OCI-LY7 (cell line): ENCODE data around the gene PIEZO2. TPM values are rescaled to one million over a fixed set of nuclear protein-coding genes. Genes with fewer than 3 reads are reported as not detected.

Experiments used
- BruUV-seq: library from RNA; stranded (reverse); fragments of 400-500 nt; replicated peaks from 2 replicates; lab custom pipeline; 2021; lab: Mats Ljungman, UMichigan
- CTCF ChIA-PET: fragments of 300-600 bp; sonication (Branson Sonifier 250); formaldehyde crosslinking; loops from one replicate; lab custom pipeline; 2022; ENCODE audit warnings: antibody characterized with exemption; ENCODE audit not compliant: unreplicated experiment; lab: Charles Lee
- POLR2A ChIA-PET: fragments of 300-600 bp; sonication (Branson Sonifier 250); formaldehyde crosslinking; loops from one replicate; lab custom pipeline; 2022; ENCODE audit warnings: antibody characterized with exemption; lab: Charles Lee
- DNase-seq: peaks from one replicate; pipeline ENCODE4 v3.0.0-alpha.2; 2015; ENCODE audit warnings: low spot score
- H2AFZ ChIP-seq: fragments of 200-600 bp; sonication (generic), shearing (Covaris generic); 2 replicates; pipeline ENCODE4 v1.6.1; 2014; ENCODE audit warnings: mild to moderate bottlenecking, antibody characterized with exemption, low read length, moderate library complexity
- H3K27ac ChIP-seq: fragments of 200-600 bp; sonication (generic); 2 replicates; pipeline ENCODE4 v1.5.1; 2014; ENCODE audit warnings: mixed run types, low read depth, mild to moderate bottlenecking, moderate library complexity, low read length, inconsistent platforms; ENCODE audit not compliant: poor library complexity, severe bottlenecking
- H3K36me3 ChIP-seq: fragments of 200-600 bp; sonication (generic); 2 replicates; pipeline ENCODE4 v1.6.1; 2014; ENCODE audit warnings: mild to moderate bottlenecking, antibody characterized with exemption, low read length, moderate library complexity, mixed read lengths; ENCODE audit not compliant: insufficient read depth
- H3K4me1 ChIP-seq: fragments of 200-600 bp; sonication (generic); 2 replicates; pipeline ENCODE4 v1.5.1; 2014; ENCODE audit warnings: mild to moderate bottlenecking, low read length; ENCODE audit not compliant: insufficient read depth, poor library complexity, severe bottlenecking
- H3K4me2 ChIP-seq: fragments of 200-600 bp; sonication (generic); 2 replicates; pipeline ENCODE4 v1.6.1; 2014; ENCODE audit warnings: mild to moderate bottlenecking, low read length
- H3K4me3 ChIP-seq: fragments of 200-600 bp; sonication (generic); 2 replicates; pipeline ENCODE4 v1.5.1; 2014; ENCODE audit warnings: mild to moderate bottlenecking, low read depth, low read length; ENCODE audit not compliant: poor library complexity, severe bottlenecking
- H3K79me2 ChIP-seq: fragments of 200-600 bp; sonication (generic); 2 replicates; pipeline ENCODE4 v1.6.1; 2016; ENCODE audit warnings: low read depth, mild to moderate bottlenecking, low read length, moderate library complexity, mixed read lengths; ENCODE audit not compliant: insufficient read depth
- H3K9me2 ChIP-seq: fragments of 200-600 bp; sonication (generic); 2 replicates; pipeline ENCODE4 v1.6.1; 2016; ENCODE audit warnings: mild to moderate bottlenecking, low read length, mixed read lengths; ENCODE audit not compliant: insufficient read depth
- H3K9me3 ChIP-seq: fragments of 200-600 bp; sonication (generic); 2 replicates; pipeline ENCODE4 v1.6.1; 2014; ENCODE audit warnings: mild to moderate bottlenecking, mixed run types, low read length, mixed read lengths
- H4K20me1 ChIP-seq: fragments of 200-600 bp; sonication (generic); 2 replicates; pipeline ENCODE4 v1.6.1; 2014; ENCODE audit warnings: mild to moderate bottlenecking, antibody characterized with exemption, low read length, moderate library complexity, mixed read lengths; ENCODE audit not compliant: insufficient read depth
- CTCF ChIP-seq: fragments of 200-600 bp; sonication (generic); conservative IDR thresholded peaks from 2 replicates; pipeline ENCODE4 v1.5.1; 2014; ENCODE audit warnings: mild to moderate bottlenecking, antibody characterized with exemption, low read length, moderate library complexity, mixed read lengths
- EZH2phosphoT487 ChIP-seq: fragments of 200-600 bp; sonication (generic); IDR thresholded peaks from 2 replicates; pipeline ENCODE4 v1.6.1; 2018; ENCODE audit warnings: low read depth, borderline replicate concordance, mild to moderate bottlenecking, mixed run types, antibody characterized with exemption, low read length, moderate library complexity, mixed read lengths
- intact Hi-C: fragments of 100-400 bp; cut with micrococcal nuclease; formaldehyde crosslinking; loops from one replicate; pipeline ENCODE4 v1.10.0; 2022; ENCODE audit not compliant: unreplicated experiment
- total RNA-seq, 2 experiments: library from RNA; depleted of rRNA in 1 of 2; stranded (reverse); fragments of >200 nt in 1 of 2; shearing (Covaris generic) in 1 of 2; gene quantifications; 2 replicates each; pipeline ENCODE4 v1.2.3, GENCODE V29; 2014 to 2022

The PIEZO2 gene
- total RNA-seq, 2 experiments from 2014 or later: 0.95 to 3.3 TPM

DNA sequence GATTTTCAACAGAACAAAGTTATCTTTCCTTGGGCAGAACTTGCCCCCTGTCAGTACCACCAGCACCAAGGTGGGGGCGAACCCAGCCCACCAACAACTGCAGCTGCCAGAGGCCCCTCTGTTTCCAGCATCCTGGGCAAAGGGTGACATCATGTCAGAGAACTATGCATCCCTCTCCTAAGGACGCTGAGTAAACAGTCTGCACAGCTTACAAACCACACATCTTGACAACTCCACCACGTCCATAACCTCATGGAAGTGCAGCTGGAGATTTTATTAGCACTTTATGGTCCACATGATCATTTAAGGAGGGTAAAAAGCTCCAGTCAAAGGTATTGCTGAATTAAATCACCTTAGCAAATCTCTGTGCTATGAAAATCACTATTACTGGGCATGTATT, 40.4 kb downstream of the PIEZO2 start:
- no peak for DNase-seq
- intact Hi-C loops: no loop called here
- no peak overlapping the region for H3K4me3 ChIP-seq
- CTCF ChIA-PET: no interaction called here
- no peaks in the 10 kb centered on the region for H3K36me3 ChIP-seq
- no peak overlapping the region for H2AFZ ChIP-seq
- POLR2A ChIA-PET: interaction anchor here (0.6 to 0.9 kb wide), 3 partner anchors 29 to 45 kb away, joined by 3 to 4 read pairs (median 3); no protein-coding TSS in a partner anchor
- TF ChIP-seq CTCF: no peak
- TF ChIP-seq EZH2phosphoT487: no peak
- H3K79me2 ChIP-seq: no peaks in the 10 kb centered on the region
- no TSS peak for BruUV-seq
- H3K4me2 ChIP-seq: no peak overlapping the region
- no peaks in the 10 kb centered on the region for H3K9me2 ChIP-seq
- H3K27ac ChIP-seq: no peak overlapping the region
- H3K9me3 ChIP-seq: no peaks in the 10 kb centered on the region
- H4K20me1 ChIP-seq: no peaks in the 10 kb centered on the region
- H3K4me1 ChIP-seq: no peaks in the 10 kb centered on the region

GRCh38 chr18:11106894-11107293, 42.5 kb downstream of the PIEZO2 start:
- Histone ChIP-seq H3K9me3 (no peaks in the 10 kb centered on the region), H3K36me3 (no peaks in the 10 kb centered on the region), H3K4me1 (no peaks in the 10 kb centered on the region), H4K20me1 (no peaks in the 10 kb centered on the region), H3K4me2 (no peak overlapping the region), H2AFZ (no peak overlapping the region), H3K9me2 (no peaks in the 10 kb centered on the region), H3K27ac (no peak overlapping the region), H3K4me3 (no peak overlapping the region), H3K79me2 (no peaks in the 10 kb centered on the region)
- no TSS peak for BruUV-seq
- intact Hi-C loops: no loop called here
- no peak for DNase-seq
- ChIA-PET POLR2A (interaction anchor here (0.6 to 1.2 kb wide), 5 partner anchors 14 to 1809 kb away, joined by 3 to 7 read pairs (median 4); no protein-coding TSS in a partner anchor), CTCF (no interaction called here)
- TF ChIP-seq EZH2phosphoT487: no peak

DNA sequence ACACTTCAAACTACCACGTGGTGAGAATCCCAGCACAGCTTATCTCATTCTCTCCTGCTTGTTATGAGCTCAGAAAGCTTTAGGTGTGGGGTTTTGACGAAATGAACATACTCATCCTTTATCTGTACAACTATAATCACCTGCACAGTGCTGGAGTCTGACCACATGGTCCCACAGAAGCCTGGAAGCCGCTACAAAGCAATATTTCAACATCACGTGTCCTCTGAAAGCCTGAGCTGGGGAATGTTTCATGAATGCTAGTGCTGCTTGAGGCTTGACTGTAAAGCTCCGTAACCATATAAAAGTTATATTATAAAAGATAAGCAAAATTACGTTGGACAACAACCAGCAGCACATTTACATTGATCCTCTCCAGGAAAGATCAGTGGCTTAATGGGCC, 43.9 kb downstream of the PIEZO2 start:
- Histone ChIP-seq H2AFZ (no peak overlapping the region), H3K36me3 (no peaks in the 10 kb centered on the region), H3K4me3 (no peak overlapping the region), H3K4me1 (no peaks in the 10 kb centered on the region), H3K9me2 (no peaks in the 10 kb centered on the region), H3K9me3 (no peaks in the 10 kb centered on the region), H3K79me2 (no peaks in the 10 kb centered on the region), H3K27ac (no peak overlapping the region), H3K4me2 (no peak overlapping the region), H4K20me1 (no peaks in the 10 kb centered on the region)
- TF ChIP-seq CTCF (no peak), EZH2phosphoT487 (no peak)
- BruUV-seq: no TSS peak
- no peak for DNase-seq
- ChIA-PET CTCF (no interaction called here), POLR2A (interaction anchor here (0.7 to 1.2 kb wide), 2 partner anchors 10 to 18 kb away, joined by 4 to 7 read pairs; no protein-coding TSS in a partner anchor)
- intact Hi-C loops: no loop called here
